HG03432 (cell line): ENCODE results near the gene ACAD9.
"Not testable (repeated sequence)": the region's sequence is repeated elsewhere in the genome, so short reads cannot be mapped to it uniquely, and the experiment has no call there.

Source experiments
- ATAC-seq: cut with Tn5 transposase; IDR thresholded peaks from one replicate; pipeline ENCODE4 v1.9.1; 2021; ENCODE audit warnings: mild to moderate bottlenecking, moderate library complexity; ENCODE audit not compliant: unreplicated experiment

Gene ACAD9

DNA sequence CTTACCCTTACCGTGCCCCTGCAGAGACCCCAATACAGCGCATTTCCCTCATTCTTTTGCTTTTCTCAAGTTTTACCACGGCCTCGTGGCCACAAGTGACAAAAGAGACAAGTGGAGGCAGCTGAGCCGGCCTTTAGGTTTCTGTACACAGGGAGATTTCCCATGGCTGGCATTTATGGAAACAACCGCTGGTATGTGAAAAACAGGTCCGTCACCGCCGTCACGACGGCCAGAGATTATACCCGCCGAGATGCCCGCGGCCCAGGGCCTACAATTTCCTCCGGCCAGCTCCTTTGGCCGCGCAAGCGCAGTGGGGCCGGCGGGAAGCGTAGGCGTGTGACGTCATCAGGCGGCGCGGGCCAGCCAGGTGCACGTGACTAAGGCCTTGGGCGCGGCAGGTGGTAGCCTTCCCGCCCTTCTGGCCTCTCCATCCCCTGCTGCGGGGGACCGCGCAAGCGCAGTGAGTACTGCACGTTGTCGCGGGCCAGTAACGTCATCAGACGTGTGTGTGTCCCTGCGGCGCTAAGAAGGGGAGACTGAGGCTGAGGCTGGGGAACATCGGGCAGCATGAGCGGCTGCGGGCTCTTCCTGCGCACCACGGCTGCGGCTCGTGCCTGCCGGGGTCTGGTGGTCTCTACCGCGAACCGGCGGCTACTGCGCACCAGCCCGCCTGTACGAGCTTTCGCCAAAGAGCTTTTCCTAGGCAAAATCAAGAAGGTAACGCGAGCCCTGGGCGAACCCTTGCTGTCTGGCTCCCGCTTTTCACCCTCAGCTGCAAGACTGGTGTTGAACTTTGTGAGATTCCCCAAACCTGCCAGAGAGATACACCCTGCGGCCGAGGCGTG, at the start of gene ACAD9:
ACAD9 (plus strand) TSS at position 496 of the 845 bp plus-strand sequence; CDS start at position 568, 72 bp downstream.
- ATAC-seq = peak; percentile 89

DNA sequence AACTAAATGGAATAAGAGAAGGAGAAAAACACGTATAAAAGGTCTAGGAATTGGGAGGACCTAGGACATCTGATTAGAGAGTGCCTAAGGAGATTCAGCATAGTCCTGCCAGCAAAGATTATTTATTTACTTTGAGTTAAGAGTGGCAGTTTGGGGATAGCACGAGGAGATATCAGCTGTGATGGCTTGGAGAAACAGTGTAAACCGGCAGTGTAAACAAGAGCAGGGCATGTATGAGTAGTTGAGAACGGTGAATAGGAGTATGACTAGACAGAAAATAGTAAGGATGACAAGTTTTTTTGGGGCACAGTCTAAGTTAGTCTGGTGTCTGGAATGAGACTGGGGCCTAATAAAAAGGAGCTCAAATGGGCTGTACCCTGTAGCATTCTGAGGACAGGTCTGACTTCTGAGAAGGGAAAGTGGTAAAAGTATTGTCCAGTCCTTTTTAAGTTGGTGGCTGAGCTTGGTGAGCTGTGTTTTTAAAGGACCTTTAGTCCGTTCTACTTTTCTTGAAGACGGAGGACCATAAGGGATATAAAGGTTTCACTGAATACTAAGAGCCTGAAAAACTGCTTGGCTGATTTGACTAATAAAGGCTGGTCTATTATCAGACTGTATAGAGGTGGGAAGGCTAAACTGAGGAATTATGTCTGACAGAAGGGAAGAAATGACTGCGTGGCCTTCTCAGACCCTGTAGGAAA, 49.3 kb upstream of the ACAD9 start:
- not testable (repeated sequence) for ATAC-seq

DNA sequence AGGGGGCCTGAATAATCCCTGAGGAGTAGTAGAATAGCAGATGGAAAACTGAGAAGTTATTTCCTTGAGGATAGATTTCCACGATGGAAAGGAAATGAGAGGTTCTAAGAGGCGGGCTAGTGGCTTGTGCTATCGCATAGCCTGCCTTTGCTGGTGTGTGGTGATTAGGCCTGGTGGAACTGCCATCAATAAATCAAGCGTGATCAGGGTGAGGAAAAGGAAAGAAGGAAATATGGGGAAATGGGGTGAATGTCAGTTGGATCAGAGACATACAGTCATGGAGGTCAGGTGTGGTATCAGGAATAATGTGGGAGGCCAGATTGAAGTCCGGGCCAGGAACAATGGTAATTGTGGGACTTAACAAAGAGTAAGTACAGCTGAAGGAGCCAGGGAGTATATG, 48.7 kb upstream of the ACAD9 start:
- ATAC-seq = not testable (repeated sequence)

DNA sequence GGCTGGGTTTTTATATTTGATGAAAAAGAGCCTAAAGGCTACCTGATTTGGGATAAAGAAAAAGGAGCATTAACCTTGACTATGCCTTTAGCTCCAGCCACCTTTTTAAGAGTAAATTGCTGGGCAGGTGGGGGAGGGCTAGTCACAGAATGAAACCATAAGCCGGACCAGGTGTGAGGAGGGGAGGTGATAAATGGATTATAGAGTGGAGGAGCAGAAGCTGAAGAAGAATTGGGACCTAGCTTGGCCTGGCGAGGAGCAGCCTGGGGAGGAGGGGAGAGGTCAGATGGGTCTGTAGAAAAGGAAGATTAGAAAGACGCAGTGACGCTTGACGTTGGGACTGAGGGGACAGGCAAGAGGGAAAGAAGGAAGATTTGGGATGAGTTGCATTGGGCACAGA, 46.4 kb upstream of the ACAD9 start:
- ATAC-seq = not testable (repeated sequence)

DNA sequence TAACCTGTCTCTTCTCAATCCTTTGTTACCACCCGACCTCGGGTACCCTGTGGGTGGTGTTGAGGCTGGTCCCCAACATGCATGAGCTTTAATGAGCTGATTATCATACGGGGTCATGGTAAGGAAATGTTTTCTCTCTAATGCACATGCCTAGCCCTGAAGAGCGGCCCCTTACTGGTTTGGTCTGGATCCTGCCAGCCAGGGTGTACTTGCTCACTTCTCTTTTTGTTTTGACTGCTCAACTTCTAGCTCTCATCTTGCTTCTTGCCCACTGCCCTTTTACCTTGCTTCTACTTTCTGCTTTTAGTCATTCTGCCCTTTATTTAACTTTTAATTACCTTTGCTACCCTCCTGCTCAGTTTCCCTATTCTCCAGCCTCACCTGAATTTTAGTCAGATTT, 44.3 kb upstream of the ACAD9 start:
- ATAC-seq = no peak

DNA sequence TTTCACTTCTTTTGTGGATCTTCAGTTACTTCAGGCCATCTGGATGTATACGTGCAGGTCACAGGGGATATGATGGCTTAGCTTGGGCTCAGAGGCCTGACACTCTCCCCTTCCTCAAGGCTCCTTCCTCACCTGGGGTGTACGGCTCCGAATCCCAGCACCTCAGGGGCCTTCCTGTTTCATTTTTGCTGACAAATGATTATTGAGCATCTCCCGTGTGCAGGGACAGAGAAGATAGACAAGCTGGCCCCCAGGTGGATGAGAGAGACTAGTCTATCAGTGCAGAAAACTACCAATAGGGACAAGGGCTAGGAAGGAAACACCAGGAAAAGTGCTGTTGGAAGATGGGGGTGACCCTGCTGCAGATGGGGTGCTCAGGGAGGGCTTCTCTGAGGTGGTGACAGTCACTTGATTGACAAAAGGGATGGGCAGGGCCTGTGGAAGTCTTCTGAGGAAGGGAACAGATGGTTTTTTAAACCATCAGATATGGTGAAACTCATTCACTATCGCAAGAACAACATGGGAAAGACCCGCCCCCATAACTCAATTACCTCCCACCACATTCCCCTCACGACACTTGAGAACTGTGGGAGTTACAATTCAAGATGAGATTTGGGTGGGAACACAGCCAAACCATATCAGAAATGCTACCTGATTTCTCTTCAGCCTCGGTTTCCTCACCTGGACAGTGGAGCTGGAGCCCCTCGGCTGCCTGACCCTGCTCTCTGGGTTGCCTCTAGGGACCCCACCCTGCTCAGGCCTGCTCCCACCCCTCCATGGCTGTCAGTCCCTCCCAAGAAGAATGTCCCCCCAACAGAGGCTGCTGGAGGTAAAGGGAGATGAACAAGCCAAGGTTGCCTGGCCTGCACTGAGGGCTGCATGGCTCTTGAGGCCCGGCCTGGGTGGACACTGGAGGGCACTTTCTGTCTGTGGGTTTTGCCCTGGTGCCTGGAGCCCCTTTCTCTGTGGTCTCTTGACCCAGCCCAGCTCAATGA, 37.2 kb upstream of the ACAD9 start:
- no peak for ATAC-seq

DNA sequence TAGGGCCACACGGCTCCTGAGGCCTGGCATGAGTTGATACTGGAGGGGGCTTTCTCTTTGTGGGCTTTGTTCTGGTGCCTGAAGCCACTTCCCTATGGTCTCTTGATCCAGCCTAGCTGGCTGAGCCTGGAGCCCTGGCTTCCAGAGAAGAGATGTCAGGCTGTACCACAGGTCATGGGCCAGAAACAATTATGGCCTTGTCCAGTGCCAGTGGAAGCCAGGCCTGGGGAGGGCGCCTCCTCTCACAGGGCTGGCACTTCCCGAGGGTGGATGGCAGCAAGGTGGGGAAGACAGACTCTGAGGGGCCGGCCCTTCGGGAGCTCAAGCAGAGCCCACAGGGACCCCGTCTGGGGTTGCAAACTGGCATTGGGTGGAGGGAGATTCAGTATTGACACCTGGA, 34.9 kb upstream of the ACAD9 start:
- no peak for ATAC-seq

DNA sequence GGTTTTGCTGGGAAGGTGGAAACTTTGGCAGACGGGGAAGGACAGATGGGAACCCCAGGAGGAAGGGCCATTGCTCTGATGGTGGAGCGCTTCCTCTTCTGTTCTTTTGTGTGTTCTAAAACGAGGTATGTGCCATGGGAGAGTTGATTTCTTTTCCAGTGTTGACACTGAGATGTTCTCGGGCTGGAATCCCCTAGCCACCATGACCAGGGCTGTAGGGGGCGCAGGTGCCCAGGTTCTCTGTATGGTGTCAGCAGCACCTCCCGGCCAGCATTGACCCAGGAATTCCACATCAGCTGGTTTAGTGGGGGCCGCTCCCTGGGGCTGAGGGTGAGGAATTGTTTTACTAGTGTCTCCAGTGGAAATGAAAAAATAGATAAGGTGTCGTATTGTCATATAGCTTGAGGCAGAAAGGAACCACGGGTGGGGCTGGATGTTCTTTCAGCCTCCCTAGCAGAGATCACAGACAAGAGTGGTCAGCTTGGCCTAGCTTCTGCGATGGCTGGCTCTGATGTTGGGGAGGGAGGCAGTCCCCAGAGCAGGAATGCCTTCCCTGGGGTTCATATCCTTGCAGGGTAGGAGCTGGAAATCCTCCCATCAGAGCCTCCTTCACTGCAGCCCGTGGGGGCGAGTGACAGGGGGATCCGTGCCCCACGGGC, 34.2 kb upstream of the ACAD9 start:
- ATAC-seq = no peak

DNA sequence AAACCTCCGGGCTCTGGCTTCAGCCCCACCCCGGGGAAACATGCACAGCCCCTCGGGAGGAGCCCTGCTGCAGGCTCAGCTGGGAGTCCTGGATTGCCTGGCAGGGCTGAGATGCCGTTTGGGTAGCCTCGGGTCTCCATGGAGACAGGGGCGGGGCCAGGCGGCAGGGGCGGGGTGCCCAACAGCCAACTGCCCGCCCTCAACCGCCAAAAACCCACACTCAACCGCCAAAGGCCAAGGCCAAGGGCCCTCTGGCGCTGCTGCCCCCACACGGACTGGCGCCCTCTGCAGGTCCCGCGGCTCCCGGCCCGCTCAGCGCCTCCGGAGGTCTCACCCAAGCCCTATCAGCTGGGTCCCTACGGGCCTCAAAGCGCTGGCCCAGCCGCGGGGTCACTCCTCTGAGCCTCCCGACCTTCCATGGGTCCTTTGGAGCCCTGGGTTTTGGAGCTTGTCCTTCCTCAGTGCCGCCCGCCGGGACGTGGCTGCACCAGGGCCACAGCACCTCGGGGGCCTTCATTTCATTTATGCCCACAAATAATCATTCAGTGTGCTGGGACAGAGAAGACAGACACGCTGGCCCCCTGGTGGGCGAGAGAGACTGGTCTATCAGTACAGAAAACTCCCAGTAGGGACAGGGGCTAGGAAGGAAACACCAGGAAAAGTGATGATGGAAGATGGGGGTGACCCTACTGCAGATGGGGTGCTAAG, 33.5 kb upstream of the ACAD9 start:
- ATAC-seq = peak; percentile 80

DNA sequence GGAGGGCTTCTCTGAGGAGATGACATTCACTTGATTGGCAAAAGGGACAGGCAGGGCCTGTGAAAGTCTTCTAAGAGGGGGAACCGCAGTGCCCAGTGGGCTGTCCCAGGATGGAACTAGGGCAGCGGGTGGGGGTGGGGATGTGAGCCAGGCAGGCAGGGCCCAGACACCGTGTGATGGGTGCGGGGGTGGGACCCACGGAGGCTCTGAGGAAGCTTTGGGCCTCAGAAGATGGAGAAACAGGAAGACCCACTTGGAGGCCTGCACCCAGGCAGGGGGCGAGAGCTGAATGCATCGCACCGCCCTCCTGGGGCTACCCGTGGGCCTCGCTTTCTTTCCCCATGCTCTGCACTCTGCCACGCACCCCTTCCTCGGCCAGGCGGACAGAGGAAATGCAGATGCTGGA, 32.9 kb upstream of the ACAD9 start:
- no peak for ATAC-seq

DNA sequence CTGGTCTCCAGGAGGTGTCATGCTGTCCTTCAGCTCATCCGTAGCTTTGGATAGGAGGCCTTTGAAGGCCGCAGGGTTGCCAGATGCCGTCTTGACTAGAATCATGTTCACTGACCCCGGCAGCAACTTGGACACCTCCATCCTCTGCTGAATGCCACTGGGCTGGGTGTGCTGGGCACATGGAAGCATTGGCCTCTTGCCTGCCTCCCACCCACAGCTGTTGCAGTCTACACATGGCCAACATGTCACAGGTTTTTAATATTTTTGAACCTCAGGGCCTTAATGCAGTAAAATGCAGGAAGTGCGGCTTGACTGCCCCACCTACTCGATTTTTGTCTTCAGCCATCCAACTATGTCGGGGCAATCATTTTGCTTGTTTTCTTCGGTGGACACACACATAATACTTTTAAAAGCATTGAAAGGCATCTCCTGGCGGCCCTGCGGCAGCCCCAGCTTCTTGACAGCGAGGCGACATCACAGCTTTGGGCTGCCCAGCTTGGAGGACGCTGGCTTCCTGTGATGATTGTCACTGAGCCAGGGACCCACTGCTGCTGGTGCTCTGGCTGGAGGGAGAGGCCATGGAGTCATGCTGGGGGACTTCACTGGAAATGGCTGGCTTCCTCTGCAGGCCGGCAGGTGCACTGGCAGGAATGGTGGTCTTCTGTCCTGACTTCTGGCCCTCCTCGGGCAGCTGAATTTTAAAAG, 31.6 kb upstream of the ACAD9 start:
- ATAC-seq = no peak

DNA sequence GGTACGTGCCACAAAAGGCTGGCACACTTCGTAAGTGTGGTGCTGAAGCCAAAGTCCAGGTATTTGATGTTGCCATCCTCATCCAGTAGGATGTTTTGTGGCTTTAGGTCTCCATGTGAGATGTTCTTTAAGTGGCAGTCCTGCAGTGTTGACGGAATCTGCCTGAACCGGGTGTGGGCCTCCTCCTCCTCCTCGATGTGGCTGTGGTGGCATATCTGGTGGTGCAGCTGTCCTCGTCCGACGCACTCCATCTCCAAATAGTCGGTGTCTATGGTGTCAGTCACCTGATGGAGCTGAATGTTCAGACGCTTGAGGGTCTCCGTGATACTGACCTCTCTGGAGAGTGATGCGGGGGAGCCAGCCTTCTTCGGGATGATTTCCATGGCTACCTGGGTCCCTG, 30.5 kb upstream of the ACAD9 start:
- no peak for ATAC-seq

DNA sequence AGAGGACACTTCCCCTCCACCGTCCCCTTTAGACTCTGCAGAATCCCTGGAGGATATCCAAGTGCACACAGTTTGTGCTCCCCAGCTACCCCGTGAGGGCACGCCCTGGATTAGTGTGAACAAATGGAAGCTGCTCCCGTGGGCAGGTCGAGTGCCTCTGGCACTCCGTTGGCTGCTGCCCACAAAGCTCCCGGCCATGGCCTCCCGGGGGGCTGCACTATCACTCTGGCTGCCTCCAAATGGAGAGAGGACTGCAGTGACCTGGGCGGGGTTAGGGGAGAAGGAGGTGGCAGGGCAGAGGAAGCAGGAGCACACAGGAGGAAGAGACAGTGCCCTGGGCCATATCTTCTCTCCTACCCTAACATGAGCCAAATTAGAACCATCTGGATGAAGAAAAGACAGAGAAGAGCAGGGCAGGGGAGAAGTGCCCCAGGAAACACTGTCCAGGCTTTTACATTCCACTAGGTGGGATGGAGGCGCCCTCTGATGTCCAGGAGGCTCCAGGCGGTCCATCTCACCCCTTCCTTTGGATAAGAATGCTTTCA, 29.4 kb upstream of the ACAD9 start:
- ATAC-seq = no peak

DNA sequence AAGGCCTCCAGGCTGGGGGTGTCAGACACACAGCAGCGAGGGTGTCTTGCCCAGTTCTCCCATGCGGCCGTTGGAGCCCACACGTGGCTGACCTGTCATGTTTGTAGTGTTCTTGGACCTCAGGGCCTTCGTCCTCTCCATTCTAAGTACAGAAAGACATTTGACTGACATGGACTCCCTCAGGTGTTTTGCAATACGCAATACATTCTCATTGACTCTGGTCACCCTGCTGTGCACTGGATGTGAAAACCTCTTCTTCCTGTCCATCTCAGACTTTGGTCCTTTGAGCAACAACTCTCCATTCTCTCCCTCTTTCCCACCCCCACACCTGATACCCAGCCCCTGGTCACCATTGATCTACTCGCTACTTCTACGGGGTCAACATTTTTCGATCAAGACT, 28.9 kb upstream of the ACAD9 start:
- ATAC-seq = no peak

DNA sequence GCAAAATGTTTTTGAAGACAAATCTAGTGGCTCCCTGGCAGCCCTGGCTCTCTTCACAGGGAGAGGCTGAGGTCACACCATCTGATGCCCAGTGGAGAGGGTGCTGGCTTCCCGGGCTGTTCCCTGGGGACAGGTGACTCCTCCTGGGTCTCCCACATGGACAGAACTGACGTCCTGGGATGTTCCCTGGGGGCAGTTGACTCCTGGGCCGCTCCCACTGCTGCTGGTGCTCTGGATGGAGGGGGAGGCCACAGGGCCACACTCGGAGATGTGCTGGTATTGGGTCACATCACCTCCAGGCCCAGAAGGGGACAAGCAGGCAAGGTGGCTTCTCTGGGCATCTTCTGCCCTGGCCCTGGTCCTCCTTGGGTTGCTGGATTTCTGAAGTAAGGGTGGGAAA, 27.8 kb upstream of the ACAD9 start:
- no peak for ATAC-seq

DNA sequence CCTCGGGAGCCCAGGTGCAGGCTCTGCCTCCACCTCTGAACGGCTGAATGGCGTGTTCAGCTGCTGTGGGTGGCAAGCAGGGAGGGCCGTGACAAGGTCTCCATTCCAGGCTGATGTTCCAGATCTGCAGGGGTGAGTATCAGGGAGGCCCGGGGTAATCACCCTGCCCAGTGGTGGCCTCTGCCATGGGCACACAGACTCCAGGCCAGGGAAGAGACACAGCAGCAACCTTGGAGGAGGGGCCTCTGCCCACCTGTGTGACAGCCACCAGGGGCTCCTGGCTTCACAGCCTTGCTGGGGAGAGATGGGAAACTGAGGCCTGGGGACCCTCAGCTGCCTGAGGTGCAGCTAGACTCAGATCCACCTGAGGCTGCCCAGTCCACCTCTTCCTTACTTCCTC, 25.6 kb upstream of the ACAD9 start:
- no peak for ATAC-seq

DNA sequence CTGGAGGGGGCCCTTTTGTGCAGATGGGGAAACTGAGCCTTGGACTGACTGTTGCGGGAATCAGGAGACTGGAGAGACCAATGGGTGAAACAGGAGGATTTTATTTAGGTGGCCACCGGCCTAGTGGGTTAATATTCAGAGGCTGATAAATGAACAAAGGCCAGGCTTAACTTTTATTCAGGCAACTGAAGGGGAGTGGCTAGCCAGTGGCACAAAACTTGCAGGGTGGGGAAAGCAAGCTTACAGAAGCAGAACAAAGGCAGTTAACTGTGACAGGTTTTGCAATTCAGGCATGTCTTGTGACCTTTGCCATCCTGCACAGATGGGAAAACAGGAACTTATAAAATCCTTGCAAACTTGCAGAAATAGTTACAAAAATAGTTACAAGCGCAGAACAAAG, 24.9 kb upstream of the ACAD9 start:
- ATAC-seq = no peak

DNA sequence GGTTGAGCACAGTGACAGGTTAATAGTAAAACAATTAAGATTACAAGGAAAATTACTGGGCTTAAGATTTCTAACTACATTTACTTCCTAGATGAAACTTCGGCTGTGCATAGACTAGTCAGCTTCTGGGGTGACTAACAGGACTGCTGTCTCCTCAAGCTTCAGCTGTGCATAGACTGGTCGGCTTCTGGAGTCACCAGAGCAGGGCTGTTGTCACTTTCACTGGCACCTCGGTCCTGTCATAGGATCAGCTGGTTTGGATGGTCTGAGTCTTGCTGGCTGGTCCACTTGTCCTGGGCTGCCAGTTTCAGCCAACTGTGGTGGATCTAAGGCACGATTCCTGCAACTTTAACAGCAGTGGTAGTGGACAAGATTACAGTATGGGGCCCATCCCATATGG, 23.9 kb upstream of the ACAD9 start:
- no peak for ATAC-seq

DNA sequence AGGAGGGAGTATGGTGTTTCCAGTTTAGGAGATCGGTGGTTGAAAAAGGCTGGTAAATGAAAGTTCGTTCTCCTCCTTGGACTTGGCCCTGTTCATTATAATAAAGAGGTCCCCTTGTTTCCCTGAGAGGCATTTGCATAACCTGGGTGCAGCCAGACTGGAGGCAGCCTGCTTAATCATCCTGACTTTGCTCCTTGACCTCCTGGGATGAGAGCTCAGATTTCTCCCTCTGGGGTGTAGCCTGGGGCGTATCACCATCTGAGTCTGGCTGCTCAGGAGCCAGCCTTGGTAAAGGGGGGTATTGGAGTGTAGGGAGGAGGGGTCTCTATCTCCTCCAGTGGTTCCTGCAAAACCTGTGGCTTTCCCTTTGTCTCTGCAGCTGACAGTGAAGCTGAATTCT, 21.3 kb upstream of the ACAD9 start:
- no peak for ATAC-seq
